Ovary (tissue), 3 donors: Measurements from ENCODE around the gene PCED1B.

Experiments used
- CTCF ChIP-seq, 3 donors: fragments of 450-650 bp in 2 of 3; fragments of 200-600 bp in 1 of 3; IDR thresholded peaks; one replicate each; pipeline versions ENCODE4 v1.5.1 to v1.8.0; 2016 to 2022; ENCODE audit warnings: antibody characterized with exemption in 3 of 3, mild to moderate bottlenecking in 1 of 3
- EP300 ChIP-seq: sonication (generic); formaldehyde crosslinking; IDR thresholded peaks from one replicate; pipeline ENCODE4 v1.6.1; 2017; ENCODE audit warnings: antibody characterized with exemption
- donor health status: DM: no; HTN: no; CAD: no.

- TF ChIP-seq CTCF (IDR thresholded peaks at IDR 0.05) (no peak), EP300 (no peak)
These were observed 139.8 kb downstream of the PCED1B start for GRCh38 chr12:47219243-47219642.
